GM19395 (cell line): Measurements from ENCODE around the gene VKORC1.
"Not testable (repeated sequence)": the region's sequence is repeated elsewhere in the genome, so short reads cannot be mapped to it uniquely, and the experiment has no call there.

Source experiments
- ATAC-seq: cut with Tn5 transposase; IDR thresholded peaks from one replicate; pipeline ENCODE4 v1.9.1; 2021; ENCODE audit warnings: mild to moderate bottlenecking, moderate library complexity; ENCODE audit not compliant: unreplicated experiment

VKORC1 gene

GRCh38 chr16:31094424-31095120 lies at the start of gene VKORC1:
Gene VKORC1, minus strand, starts transcription at chr16:31094797. Its CDS starts 68 bp downstream, at chr16:31094729.
- peak; percentile 88 for ATAC-seq

DNA sequence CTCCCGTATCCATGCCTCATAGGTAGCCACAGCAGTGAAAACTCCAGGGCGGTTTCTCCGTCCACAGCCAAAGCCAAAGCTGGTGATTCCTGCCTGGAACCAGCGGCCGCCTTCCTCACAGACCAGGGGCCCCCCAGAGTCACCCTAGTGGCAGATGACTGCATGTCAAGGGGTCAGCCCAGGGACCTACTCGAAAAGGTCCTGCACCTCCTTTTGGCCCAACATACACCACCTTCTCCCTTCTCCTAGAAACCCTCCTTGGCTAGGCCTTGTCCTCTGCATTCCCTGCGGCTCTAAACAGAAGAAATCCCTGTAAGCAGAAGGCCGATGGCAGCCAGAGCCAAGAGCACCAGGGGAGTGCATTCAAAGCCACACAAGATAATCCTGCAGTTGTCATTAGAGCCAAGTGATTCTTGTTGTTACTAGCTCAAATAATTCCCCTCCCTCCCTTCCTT lies 49.1 kb upstream of the VKORC1 start:
- ATAC-seq: no peak

GRCh38 chr16:31143011-31143693 lies 48.6 kb upstream of the VKORC1 start:
- ATAC-seq: no peak

DNA sequence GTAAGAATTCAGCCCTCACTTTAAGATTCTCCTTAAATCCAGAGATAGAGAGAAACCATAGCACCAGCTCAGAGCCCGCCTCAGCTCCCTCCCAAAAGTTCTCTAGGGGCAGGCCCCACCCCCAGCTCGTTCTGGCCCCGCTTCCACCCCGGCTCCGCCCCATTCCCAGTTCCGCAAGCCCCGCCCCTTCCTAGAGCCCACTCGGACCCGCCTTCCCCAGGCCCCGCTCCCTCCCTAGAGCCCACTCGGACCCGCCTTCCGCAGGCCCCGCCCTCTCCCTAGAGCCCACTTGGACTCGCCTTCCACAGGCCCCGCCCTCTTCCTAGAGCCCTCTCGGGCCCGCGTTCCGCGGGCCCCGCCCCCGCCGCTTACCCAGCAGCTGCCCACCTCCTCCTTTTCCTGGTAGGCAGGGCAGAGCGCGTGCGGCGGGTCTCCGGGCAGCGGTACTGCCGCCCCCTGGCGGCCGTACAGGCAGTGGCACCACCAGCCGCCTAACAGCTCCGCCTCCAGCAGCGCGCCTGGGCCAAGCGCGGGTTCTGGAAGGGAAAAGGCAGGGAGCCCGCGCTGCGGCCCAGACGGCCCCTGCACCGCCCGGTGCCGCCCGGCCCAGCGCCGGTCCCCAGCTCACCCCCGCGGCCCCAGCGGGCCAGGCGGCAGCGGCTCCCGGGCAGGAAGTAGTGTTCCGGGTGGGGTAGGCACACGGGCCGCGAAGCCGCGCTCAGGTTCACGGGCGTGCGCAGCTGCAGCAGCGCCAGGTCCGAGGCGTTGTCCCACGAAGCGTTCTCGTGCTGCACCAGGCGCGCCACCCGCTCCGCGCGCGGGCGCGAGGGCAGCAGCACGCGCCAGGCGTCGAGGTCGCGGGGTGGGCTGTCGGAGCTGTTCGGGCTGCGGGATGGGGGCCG lies 47.8 kb upstream of the VKORC1 start:
- peak; percentile 82 for ATAC-seq

DNA sequence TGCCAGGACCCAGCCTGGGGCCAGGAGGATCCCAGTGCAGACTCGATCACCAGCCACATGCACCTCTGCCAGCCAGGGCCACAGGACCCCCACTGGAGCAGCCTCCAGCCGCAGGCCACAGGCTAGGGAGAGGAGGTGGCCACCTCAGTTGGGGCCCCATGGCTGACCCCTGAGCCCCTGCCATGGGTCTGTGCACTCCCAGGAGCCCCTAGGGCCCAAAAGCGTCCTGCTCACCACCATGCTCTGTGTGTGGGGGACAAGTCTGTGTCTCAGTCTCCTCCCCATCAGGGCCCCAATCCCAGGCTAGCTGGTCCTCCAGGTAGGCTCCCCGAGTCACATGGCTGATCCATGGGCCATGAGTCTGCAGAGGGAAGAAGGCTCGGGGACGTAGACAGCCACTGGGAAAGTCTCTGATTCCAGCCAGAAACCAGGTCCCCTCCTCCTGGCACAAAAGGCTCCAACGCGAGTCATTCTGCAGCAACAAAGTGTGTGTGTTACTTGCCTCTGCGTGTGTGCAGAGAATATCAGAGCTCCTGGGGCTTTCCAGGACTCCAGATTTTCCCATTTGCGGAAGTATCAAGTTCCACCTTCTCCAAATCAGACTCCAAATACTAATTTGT lies 47.0 kb upstream of the VKORC1 start:
- no peak for ATAC-seq

DNA sequence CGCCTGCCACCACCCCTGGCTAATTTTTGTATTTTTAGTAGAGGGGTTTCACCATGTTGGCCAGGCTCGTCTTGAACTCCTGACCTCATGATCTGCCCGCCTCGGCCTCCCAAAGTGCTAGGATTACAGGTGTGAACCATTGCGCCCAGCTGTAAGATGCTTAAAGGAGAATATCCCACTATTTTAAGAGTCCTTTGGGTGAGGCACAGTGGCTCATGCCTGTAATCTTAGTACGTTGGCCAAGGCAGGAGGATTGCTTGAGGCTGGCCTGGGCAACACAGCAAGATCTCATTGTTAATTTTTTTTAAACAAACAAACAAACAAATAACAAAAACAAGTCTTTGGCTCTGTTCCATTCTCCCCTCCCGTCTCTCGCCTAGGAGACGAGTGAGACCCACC lies 46.5 kb upstream of the VKORC1 start:
- not testable (repeated sequence) for ATAC-seq

DNA sequence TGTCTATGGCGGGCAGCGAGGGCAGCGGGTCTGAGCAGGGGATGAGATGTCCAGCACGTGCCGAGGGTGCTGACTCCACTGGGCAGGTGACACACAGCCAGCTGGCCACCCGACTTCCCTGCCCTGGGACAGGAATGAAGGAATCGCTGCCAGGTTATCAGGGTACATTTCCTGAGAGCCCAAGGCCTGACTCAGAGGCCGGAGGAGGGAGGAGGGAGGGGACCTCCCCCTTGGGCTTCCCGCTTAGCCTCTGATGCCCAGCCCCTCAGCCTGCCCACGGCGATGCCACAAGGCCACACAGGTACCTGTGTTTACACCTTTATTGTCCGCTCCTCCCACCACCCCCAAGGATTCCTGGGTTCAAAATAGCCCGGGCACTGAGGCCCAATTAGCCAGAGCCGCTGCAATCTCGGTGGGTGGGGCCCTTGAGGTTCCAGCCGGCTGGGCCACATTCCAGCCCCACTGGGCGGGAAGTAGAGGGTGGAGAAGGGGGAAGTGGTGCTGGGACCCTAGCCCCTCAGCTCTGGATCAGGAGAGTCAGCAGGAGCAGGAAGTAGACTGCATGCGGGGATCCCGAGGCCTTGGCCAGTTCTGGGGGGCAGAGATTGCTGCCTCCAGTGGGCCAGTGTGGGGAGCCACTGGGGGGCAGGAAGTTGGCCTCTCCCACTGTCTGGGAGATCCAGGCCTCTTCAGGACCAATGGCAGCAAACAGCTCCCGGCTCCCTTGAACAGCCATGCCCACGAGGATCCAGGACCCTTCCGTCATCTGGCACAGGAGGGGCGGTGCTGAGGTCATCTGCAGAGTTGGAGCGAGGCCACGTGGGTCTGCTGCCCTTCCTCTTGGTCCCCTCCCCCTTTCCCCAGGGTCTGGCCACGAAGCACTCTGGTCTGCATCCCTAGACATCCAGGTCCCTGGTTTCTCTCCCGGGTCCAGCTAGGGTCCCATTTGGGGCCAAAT lies 44.3 kb upstream of the VKORC1 start:
- ATAC-seq: no peak

GRCh38 chr16:31136822-31137499 lies 42.4 kb upstream of the VKORC1 start:
- ATAC-seq: not testable (repeated sequence)

DNA sequence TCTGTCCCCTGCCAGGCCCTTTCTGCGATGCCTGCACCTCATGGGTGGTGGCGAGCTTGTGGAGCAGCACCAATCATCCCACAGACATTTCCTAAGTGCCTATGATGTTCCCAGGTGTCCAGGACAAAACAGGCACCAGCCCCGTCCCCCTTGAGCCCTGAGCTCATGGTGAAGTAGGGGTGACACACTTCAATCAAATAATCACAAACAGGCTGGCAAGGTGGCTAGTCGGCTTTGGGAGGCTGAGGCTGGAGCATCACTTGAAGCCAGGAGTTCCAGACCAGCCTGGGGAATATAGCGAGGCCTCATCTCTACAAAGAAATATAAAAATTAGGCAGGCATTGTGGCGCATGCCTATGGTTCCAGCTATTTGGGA lies 41.7 kb upstream of the VKORC1 start:
- ATAC-seq: no peak

- ATAC-seq: no peak
Measured at GRCh38 chr16:31135535-31136286, 41.1 kb upstream of the VKORC1 start, which contains the start of gene PRSS8. Gene PRSS8, minus strand, starts transcription at chr16:31135727. Its CDS starts 229 bp downstream, at chr16:31135498.

DNA sequence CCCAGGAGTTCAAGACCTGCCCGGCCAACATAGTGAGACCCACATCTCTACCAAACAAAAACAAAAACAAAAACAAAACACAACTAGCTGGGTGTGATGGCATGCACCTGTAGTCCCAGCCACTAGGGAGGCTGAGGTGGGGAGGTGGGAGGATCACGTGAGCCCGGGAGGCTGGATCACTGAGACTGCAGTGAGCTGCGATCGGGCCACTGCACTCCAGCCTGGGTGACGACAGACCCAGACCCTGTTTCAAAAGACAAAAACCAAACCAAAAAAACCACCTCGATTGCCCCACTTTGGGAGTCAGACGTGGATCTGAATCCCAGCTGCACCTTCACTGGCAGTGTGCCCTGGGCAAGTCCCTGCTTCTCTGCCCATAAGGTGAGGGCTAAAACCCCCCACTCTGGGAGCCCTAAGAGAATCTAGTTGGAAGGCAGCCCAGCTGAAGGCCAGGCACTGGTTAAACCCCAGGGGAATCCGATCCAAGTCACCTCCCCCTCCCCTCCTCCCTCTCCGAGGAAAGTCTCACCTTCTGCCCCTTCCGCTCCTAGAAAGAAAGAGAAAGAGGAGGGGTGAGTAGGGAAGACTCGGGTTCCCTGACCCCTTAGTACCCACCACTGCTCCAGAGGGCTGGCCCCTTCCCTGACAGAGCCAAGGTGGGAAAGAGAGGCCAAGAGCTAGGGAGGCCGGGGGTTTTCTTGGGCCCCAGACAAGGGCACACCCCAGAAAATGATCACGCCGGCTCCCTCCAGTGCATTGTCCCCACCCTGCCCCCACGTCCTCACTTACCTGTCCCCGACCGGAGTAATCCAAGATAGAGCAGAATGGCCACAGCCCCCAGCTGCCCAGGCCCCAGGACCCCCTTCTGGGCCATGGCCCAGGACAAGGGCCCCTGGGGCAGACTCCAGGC lies 40.3 kb upstream of the VKORC1 start:
- ATAC-seq: no peak

DNA sequence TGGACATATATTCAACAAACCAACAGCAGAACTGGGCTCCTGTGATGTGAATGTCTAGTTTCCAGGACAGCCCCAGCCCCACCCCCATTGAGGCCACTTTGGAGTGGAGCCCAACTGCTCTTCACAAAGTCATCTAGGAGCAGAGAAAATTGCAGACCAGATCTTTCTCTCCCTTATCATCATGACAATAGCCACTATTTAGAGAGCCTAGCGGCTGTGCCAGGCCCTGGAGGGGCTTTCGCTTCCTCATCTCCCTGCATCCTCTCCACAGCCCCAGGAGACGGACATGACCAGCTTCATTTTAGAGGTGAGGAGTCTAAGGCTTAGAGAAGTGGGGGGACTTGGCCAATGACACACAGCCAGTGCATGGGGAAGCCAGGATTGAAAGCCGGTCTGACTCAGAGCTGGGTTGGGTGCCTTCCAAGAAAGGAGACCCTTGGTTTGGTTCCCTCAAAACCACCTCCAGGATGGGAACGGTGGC lies 39.5 kb upstream of the VKORC1 start:
- ATAC-seq: no peak

DNA sequence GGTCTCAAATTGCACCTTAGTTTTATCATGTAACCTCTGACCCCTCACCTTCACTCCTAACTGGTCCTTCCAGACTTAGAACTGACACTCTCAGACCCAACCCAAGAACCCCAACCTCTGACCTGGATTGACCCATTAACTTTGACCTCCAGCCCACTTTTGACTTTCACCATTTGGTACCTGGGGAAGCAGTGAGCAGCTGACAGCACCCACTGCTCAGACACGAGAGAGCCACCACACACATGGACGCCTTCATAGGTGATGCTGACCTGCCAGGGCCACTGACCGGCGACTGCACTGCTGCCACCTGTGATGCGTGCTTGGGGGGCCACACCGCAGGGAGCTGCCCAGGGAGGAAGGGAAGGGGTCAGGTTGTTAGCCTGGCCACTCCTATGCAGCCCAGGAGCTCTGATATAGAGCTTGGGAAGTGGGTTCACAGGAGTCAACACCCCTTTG lies 38.5 kb upstream of the VKORC1 start:
- no peak for ATAC-seq

DNA sequence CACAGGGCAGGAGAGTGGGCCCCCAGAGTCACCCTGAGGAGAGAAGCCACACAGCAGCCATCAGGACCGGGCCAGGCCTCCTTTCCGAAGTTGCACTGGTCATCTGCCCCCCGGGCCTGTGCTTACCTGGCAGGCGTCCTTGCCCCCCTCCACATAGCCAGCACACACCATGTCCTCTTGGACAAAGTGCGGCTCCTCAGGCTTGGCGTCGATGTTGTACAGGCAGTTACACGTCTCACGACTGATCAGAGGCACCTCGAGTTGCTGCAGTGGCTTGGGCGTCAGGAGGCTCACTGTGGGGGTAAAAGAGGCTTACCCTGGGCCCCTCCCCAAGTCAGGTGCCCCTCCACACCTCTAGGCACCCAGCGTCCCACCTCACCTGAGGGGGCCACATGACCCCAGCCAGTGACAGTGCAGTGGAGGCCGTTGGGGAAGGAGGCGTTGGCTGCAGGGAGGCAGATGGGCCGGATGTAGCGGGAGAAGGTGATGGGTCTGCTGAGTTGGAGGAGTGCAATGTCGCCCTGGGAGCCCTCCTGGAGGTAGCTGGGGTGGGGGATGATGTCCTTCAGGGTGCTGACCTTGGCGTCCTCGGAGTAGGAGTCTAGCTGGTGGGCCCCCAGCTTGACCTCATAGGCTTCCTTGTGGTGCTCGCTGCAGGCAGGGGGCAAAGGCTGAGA lies 37.8 kb upstream of the VKORC1 start:
- no peak for ATAC-seq

GRCh38 chr16:31131841-31132271 lies 37.3 kb upstream of the VKORC1 start:
- no peak for ATAC-seq

DNA sequence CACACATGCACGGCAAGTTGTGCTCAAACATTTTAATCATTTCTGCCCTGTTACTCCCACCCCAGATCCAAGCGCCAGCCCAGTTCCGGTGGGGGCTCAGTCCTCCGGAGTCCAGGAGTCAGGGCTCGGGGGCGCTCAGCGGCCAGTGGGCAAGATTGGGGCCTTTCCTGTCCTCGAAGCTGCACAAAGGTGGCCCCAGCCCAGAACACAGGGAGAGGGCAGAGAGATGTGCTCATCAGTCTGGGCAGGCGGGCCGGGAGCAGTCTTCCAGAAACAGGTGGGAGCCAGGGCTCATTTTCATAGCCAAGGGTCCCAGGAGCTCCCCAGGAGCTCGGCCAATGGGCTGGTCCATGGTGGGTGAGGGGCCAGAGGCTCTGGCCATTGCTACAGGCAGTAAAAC lies 36.8 kb upstream of the VKORC1 start:
- no peak for ATAC-seq

GRCh38 chr16:31130899-31131298 lies 36.3 kb upstream of the VKORC1 start:
- ATAC-seq: no peak
